Endothelial cell of umbilical vein (primary cell): ENCODE measurements around the gene PRSS33. TPM values are rescaled to one million over a fixed set of nuclear protein-coding genes. Genes with fewer than 3 reads are reported as not detected.

ENCODE experiments used
- BruUV-seq: library from RNA; stranded (reverse); fragments of 400-500 nt; replicated peaks from 2 replicates; lab custom pipeline; 2021; lab: Mats Ljungman, UMichigan
- CTCF ChIA-PET: fragments of 300-600, 350-600 bp; sonication (Branson Sonifier 250); formaldehyde crosslinking; loops from one replicate; lab custom pipeline; 2021; ENCODE audit warnings: antibody characterized with exemption, inconsistent platforms; lab: Charles Lee
- POLR2A ChIA-PET: fragments of 300-600, 350-600 bp; sonication (Branson Sonifier 250); formaldehyde crosslinking; loops from one replicate; lab custom pipeline; 2021; ENCODE audit warnings: antibody characterized with exemption, inconsistent platforms; lab: Charles Lee
- DNase-seq: peaks from one replicate; pipeline ENCODE4 v3.0.0-alpha.2; 2011; ENCODE audit warnings: low read depth, low spot score
- FAIRE-seq: peaks from 2 replicates; lab custom pipeline; 2011; peaks lifted over from hg19 to GRCh38; lab: Jason Lieb, UNC
- H2AFZ ChIP-seq: 2 replicates; pipeline ENCODE4 v1.6.0; 2012; ENCODE audit warnings: low read depth, low read length, control low read depth, inconsistent platforms
- H3K27ac ChIP-seq: 2 replicates; pipeline ENCODE4 v1.5.1; 2011; ENCODE audit warnings: low read depth, mild to moderate bottlenecking, control low read depth, low read length, moderate library complexity; ENCODE audit not compliant: insufficient read depth
- H3K27me3 ChIP-seq, 2 experiments: 2 replicates each; pipeline versions ENCODE4 v1.6.0 to v1.6.1; 2011; ENCODE audit warnings: low read length in 2 of 2, mixed read lengths in 1 of 2; ENCODE audit not compliant: control insufficient read depth in 2 of 2, insufficient read depth in 2 of 2
- H3K36me3 ChIP-seq, 2 experiments: 2 replicates in 1 of 2; 3 replicates in 1 of 2; pipeline ENCODE4 v1.5.1; 2011; ENCODE audit warnings: low read length in 2 of 2, mild to moderate bottlenecking in 1 of 2, moderate library complexity in 1 of 2; ENCODE audit not compliant: control insufficient read depth in 2 of 2, insufficient read depth in 2 of 2; ENCODE audit errors: extremely low read depth in 1 of 2
- H3K4me1 ChIP-seq: 3 replicates; pipeline ENCODE4 v1.5.1; 2011; ENCODE audit warnings: mild to moderate bottlenecking, low read length; ENCODE audit not compliant: control insufficient read depth, insufficient read depth; ENCODE audit errors: extremely low read depth
- H3K4me2 ChIP-seq: 2 replicates; pipeline ENCODE4 v1.6.1; 2011; ENCODE audit warnings: low read length, control low read depth, mixed read lengths; ENCODE audit not compliant: insufficient read depth
- H3K4me3 ChIP-seq, 3 experiments: fragments of 200-600 bp in 1 of 3; sonication (generic), shearing (Covaris generic) in 1 of 3; replicated peaks in 1 of 3; 2 replicates each; pipeline ENCODE4 v1.5.1; 2011 to 2016; ENCODE audit warnings: control low read depth in 3 of 3, low read length in 3 of 3, mild to moderate bottlenecking in 2 of 3, inconsistent platforms in 1 of 3, low read depth in 1 of 3, moderate library complexity in 1 of 3; ENCODE audit not compliant: insufficient read depth in 1 of 3
- H3K79me2 ChIP-seq: 2 replicates; pipeline ENCODE4 v1.6.0; 2012; ENCODE audit warnings: low read length, inconsistent platforms; ENCODE audit not compliant: control insufficient read depth, insufficient read depth
- H3K9ac ChIP-seq: replicated peaks from 2 replicates; pipeline ENCODE3; 2011; ENCODE audit warnings: low read length, control low read depth; ENCODE audit not compliant: insufficient read depth; ENCODE audit errors: extremely low read depth
- H3K9me1 ChIP-seq: replicated peaks from 3 replicates; pipeline ENCODE4 v1.6.0; 2011; ENCODE audit warnings: mild to moderate bottlenecking, low read length; ENCODE audit not compliant: control insufficient read depth, insufficient read depth; ENCODE audit errors: extremely low read depth
- H3K9me3 ChIP-seq: replicated peaks from 2 replicates; pipeline ENCODE4 v1.5.1; 2012; ENCODE audit warnings: low read length, inconsistent platforms; ENCODE audit not compliant: control insufficient read depth, insufficient read depth
- H4K20me1 ChIP-seq: replicated peaks from 2 replicates; pipeline ENCODE3; 2011; ENCODE audit warnings: mild to moderate bottlenecking, low read length; ENCODE audit not compliant: control insufficient read depth, insufficient read depth; ENCODE audit errors: extremely low read depth
- EZH2 ChIP-seq: IDR thresholded peaks from 2 replicates; pipeline ENCODE4 v1.6.1; 2012; ENCODE audit warnings: borderline replicate concordance, low read depth, mild to moderate bottlenecking, moderate library complexity, low read length, inconsistent platforms; ENCODE audit not compliant: severe bottlenecking
- FOS ChIP-seq: IDR thresholded peaks from 2 replicates; pipeline ENCODE4 v1.6.1; 2011; ENCODE audit warnings: mild to moderate bottlenecking, low read length, moderate library complexity, borderline replicate concordance; ENCODE audit not compliant: insufficient read depth
- GATA2 ChIP-seq: IDR thresholded peaks from 2 replicates; pipeline ENCODE4 v1.7.0; 2011; ENCODE audit warnings: low read depth, mild to moderate bottlenecking, moderate library complexity, mixed read lengths, low read length; ENCODE audit not compliant: insufficient read length, insufficient read depth
- JUN ChIP-seq: IDR thresholded peaks from 2 replicates; pipeline ENCODE4 v1.6.1; 2011; ENCODE audit warnings: borderline replicate concordance, low read depth; ENCODE audit not compliant: insufficient read length, insufficient read depth
- MAX ChIP-seq: IDR thresholded peaks from 2 replicates; pipeline ENCODE4 v1.6.1; 2011; ENCODE audit not compliant: insufficient read depth, insufficient read length
- MYC ChIP-seq: IDR thresholded peaks from one replicate; pipeline ENCODE4 v1.6.1; 2011; ENCODE audit warnings: mild to moderate bottlenecking, low read depth, low read length
- POLR2A ChIP-seq: IDR thresholded peaks from 2 replicates; pipeline ENCODE4 v1.6.1; 2012; ENCODE audit warnings: low read depth, mild to moderate bottlenecking, control low read depth, low read length
- POLR2AphosphoS5 ChIP-seq: IDR thresholded peaks from 2 replicates; pipeline ENCODE4 v1.6.1; 2012; ENCODE audit warnings: low read depth, mild to moderate bottlenecking, control low read depth, low read length, moderate library complexity; ENCODE audit not compliant: insufficient read depth
- dilution Hi-C: fragments of 300-500 bp; cut with MboI; formaldehyde crosslinking; loops from one replicate; pipeline ENCODE4 v1.15.0; 2019; ENCODE audit warnings: low sequenced_read_pairs; ENCODE audit not compliant: extremely low pct_ligation_motif_present
- intact Hi-C: fragments of 100-400 bp; cut with micrococcal nuclease; formaldehyde crosslinking; loops from one replicate; pipeline ENCODE4 v1.10.0; 2022
- polyA plus RNA-seq, 4 experiments: library from polyadenylated mRNA; depleted of rRNA in 3 of 4; stranded (reverse) in 3 of 4; unstranded in 1 of 4; fragments of >200 nt; gene quantifications; 2 replicates each; pipeline versions ENCODE4 v1.2.1 to v1.2.3, GENCODE V29; 2011 to 2012; ENCODE audit warnings: missing spikeins in 1 of 4
- total RNA-seq: library from RNA; stranded (reverse); gene quantifications from 2 replicates; pipeline ENCODE4 v1.2.3, GENCODE V29; 2021
- TF ChIP-seq, protein P1 (sequence below), 2 donors: IDR thresholded peaks; 1 replicate in 1 of 2; 2 replicates in 1 of 2; pipeline ENCODE4 v1.5.1; 2011; ENCODE audit warnings: low read length in 2 of 2, mild to moderate bottlenecking in 2 of 2, moderate library complexity in 2 of 2, control low read depth in 1 of 2, inconsistent platforms in 1 of 2, low read depth in 1 of 2; ENCODE audit not compliant: insufficient read depth in 1 of 2; ENCODE audit errors: extremely low read depth in 1 of 2

PRSS33 gene
- total and polyA plus RNA-seq, 2 donors (not counting 3 experiments of a cell fraction or from before 2014, with no cell fraction given): not detected

DNA sequence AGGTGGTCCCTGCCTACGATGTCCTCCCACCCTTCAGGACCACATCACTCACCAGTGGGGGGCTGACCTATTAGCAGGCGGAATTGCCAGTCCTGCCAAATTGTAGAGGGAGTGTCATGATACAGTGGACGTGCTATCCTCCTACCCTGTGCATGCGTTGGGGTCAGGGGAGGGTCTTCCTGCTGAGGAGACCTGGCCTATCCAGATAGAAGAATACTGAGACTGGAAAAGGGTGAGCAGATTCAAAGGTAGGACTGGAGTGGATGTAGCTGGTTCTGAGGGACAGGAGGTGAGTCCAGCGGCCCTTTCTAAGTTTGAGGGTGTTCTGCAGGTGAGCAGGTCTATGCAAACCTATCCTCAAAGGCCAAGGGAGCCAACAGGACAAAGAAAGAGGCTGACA is 18.9 kb upstream of the PRSS33 start:
- ChIA-PET POLR2A (no interaction called here), CTCF (no interaction called here)
- TF ChIP-seq EZH2 (no peak), JUN (no peak), MYC (no peak), POLR2AphosphoS5 (no peak), POLR2A (no peak), FOS (no peak), MAX (no peak), GATA2 (no peak)
- TF ChIP-seq, protein P1, sequence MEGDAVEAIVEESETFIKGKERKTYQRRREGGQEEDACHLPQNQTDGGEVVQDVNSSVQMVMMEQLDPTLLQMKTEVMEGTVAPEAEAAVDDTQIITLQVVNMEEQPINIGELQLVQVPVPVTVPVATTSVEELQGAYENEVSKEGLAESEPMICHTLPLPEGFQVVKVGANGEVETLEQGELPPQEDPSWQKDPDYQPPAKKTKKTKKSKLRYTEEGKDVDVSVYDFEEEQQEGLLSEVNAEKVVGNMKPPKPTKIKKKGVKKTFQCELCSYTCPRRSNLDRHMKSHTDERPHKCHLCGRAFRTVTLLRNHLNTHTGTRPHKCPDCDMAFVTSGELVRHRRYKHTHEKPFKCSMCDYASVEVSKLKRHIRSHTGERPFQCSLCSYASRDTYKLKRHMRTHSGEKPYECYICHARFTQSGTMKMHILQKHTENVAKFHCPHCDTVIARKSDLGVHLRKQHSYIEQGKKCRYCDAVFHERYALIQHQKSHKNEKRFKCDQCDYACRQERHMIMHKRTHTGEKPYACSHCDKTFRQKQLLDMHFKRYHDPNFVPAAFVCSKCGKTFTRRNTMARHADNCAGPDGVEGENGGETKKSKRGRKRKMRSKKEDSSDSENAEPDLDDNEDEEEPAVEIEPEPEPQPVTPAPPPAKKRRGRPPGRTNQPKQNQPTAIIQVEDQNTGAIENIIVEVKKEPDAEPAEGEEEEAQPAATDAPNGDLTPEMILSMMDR (IDR thresholded peaks at IDR 0.05; ENCODE audit: extremely low read depth in 1 of 2, insufficient read depth in 1 of 2, low read depth in 1 of 2, low read length in 2 of 2): no peak
- no peaks in the 10 kb centered on the region for H3K36me3 ChIP-seq
- no peaks in the 10 kb centered on the region for H3K79me2 ChIP-seq
- H3K9me1 ChIP-seq: no peaks in the 10 kb centered on the region
- no peak overlapping the region for H2AFZ ChIP-seq
- BruUV-seq: no TSS peak
- intact Hi-C loops (no loop called here), dilution Hi-C loops (no loop called here)
- FAIRE-seq (no peak), DNase-seq (no peak)
- no peaks in the 10 kb centered on the region for H3K4me1 ChIP-seq
- H3K27ac ChIP-seq: no peak overlapping the region
- peaks cover 5 to 16% of the 10 kb centered on the region in 2 experiments for H3K27me3 ChIP-seq
- H3K9me3 ChIP-seq: no peaks in the 10 kb centered on the region
- no peaks in the 10 kb centered on the region for H4K20me1 ChIP-seq
- no peak overlapping the region for H3K4me2 ChIP-seq
- H3K9ac ChIP-seq: no peak overlapping the region
- H3K4me3 ChIP-seq: no peak overlapping the region
